GM18526 (cell line): ENCODE measurements around the gene KLK2.
A peak's percentile ranks its signal among the peaks of the same experiment; 100 is the strongest.

ENCODE experiments used
- POLR2A ChIP-seq: IDR thresholded peaks from 3 replicates; pipeline ENCODE4 v1.6.1; 2011; ENCODE audit not compliant: insufficient read length; ENCODE audit errors: extremely low read depth

The KLK2 gene

GRCh38 chr19:50873056-50873455 is at the start of gene KLK2:
Gene KLK2 (plus strand): TSS chr19:50873439. CDS start chr19:50873474, 35 bp downstream.
- TF ChIP-seq POLR2A = no peak

GRCh38 chr19:50826492-50827240 is 46.6 kb upstream of the KLK2 start:
- no peak for TF ChIP-seq POLR2A

DNA sequence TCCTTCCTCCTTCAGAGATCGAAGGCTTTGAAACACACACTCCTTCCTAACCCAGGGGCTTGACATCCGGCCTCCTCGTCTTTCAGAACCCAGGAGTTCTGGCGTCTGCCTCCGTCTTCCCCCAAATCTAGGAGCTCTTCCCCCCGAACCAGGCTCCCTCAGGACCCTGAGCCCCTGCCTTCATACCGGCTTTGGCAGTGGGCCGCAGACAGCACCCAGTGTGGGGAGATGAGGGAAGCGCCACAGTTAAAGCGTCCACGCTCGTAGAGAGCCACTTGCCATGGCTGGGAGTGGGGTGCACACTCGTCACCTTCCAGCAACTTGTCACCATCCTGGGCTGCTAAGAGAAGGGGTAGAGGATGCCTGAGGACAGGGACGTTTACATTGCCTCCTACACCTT is 45.8 kb upstream of the KLK2 start:
- no peak for TF ChIP-seq POLR2A

DNA sequence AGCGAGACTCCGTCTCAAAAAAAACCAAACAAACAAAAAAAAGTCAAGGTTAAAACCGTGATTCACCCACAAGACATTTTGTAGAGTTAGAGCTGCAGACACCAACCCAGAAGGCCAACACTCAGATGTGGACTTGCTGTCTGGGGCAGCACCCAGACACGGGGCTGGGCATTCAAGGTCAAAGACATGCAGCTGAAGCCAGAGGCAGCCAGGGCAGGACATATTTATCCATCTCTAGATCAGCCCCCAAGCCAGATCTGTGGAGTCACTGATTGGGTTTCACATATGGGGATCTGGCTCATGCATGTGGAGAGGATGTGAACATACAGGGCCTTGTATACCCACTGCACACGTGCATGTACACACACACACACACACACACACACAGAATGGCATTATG is 43.4 kb upstream of the KLK2 start:
- no peak for TF ChIP-seq POLR2A

DNA sequence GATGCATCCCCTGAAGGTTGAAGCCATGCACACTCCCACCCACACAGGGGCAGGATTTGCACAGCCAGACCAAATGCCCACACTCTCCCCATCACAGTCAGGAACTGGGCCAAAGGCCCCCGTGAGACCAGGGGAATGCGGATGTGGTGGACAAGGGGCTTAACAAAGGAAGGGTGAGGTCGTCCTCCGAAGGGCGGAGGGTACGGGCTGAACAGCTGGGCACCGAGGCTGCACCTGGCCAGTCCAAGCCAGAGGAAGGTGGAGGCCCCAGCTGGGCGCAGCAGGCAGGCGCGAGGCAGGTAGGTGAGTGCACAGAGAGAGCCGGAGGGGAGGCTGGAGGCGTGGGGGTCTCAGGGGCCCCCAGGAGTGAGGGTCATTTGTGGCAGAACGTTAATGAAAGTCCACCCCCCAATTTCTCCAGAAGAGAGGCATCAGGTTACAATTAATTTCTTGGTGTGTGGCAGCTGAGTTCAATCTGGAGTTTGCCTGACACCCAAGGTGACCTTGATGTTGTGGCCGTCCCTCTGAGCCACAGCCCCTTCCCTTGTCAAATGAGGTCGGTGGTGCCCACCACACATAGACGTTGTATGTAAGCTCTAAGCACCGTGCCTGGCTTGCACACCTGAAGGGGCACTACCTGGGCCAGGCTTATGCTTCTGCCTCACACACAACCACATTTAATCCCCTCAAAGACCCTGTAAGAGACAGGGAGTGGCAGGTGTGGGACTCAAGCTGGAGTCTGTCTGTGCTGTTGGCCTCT is 42.8 kb upstream of the KLK2 start:
- no peak for TF ChIP-seq POLR2A

GRCh38 chr19:50831026-50831396 is 42.2 kb upstream of the KLK2 start:
- TF ChIP-seq POLR2A = no peak

- no peak for TF ChIP-seq POLR2A
Observed at GRCh38 chr19:50832666-50833065, 40.6 kb upstream of the KLK2 start.

- no peak for TF ChIP-seq POLR2A
Observed at GRCh38 chr19:50833117-50833801, 40.0 kb upstream of the KLK2 start, which contains the start of gene KLK15. Gene KLK15 (minus strand): TSS chr19:50833574. CDS start chr19:50831492, 2,082 bp downstream.

- TF ChIP-seq POLR2A = no peak
Observed at GRCh38 chr19:50833802-50834167, 39.5 kb upstream of the KLK2 start.

- no peak for TF ChIP-seq POLR2A
Observed at GRCh38 chr19:50835103-50835784, 38.0 kb upstream of the KLK2 start.

- TF ChIP-seq POLR2A = peak; percentile 82
Observed at GRCh38 chr19:50835785-50836542, 37.3 kb upstream of the KLK2 start.

- TF ChIP-seq POLR2A = no peak
Observed at GRCh38 chr19:50836543-50837195, 36.6 kb upstream of the KLK2 start.

DNA sequence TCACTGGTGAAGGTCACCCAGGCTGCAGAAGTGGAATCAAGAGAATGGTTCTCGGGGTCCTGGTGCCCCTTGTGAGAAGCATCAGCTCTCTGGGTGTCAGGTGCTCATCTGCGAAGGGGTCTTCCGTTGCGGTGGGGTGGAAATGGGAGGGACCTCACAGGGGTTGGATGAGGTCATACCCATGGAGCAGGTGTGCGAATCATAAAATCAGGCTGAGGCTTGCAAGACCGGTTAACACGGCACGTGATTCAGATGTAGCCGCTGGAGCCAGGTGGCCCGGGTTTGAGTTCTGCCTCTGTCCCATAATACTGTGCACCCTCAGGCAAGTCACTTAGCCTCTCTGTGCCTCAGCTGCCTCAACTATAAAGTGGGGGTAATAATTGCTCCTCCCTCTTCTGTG is 35.9 kb upstream of the KLK2 start:
- no peak for TF ChIP-seq POLR2A

DNA sequence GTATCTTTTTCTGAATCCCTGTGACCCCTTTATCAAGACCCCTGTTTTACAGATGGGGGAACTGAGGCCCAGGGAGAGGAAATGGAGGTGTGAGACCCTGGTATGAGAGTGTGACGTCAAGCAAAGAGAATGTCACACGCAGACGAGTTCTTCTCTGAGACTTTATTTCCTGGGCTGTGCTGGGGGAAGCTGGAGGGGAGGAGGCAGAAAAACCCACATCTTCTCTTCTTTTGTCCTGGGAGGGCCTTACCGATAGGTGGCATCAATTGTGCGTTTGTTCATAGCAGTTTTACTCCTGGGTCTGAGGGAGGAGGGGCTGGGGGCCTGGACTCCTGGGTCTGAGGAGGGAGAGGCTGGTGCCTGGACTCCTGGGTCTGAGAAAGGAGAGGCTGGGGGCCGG is 35.0 kb upstream of the KLK2 start:
- no peak for TF ChIP-seq POLR2A
